Parathyroid adenoma (tissue), 2 donors: ENCODE data around the gene FLNB.

Experiments used
- H2AFZ ChIP-seq: fragments of 300-600 bp; sonication (generic); one replicate; pipeline ENCODE4 v1.7.0; 2017; ENCODE audit warnings: antibody characterized with exemption, mild to moderate bottlenecking
- H3K27ac ChIP-seq: fragments of 300-600 bp; sonication (generic); one replicate; pipeline ENCODE4 v1.7.0; 2017
- H3K27me3 ChIP-seq: fragments of 300-600 bp; sonication (generic); one replicate; pipeline ENCODE4 v1.7.0; 2017; ENCODE audit warnings: low read length; ENCODE audit not compliant: control insufficient read depth, insufficient read depth
- H3K36me3 ChIP-seq: fragments of 300-600 bp; sonication (generic); one replicate; pipeline ENCODE4 v1.7.0; 2017; ENCODE audit warnings: low read length; ENCODE audit not compliant: control insufficient read depth, insufficient read depth
- H3K4me1 ChIP-seq: fragments of 300-600 bp; sonication (generic); one replicate; pipeline ENCODE4 v1.7.0; 2017; ENCODE audit warnings: control low read depth
- H3K4me2 ChIP-seq: fragments of 300-600 bp; sonication (generic); one replicate; pipeline ENCODE4 v1.7.0; 2017; ENCODE audit warnings: low read length
- H3K4me3 ChIP-seq: fragments of 300-600 bp; sonication (generic); one replicate; pipeline ENCODE4 v1.7.0; 2017; ENCODE audit warnings: low read depth, low read length
- H3K79me2 ChIP-seq: fragments of 300-600 bp; sonication (generic); one replicate; pipeline ENCODE4 v1.7.0; 2017; ENCODE audit warnings: control low read depth
- H3K9ac ChIP-seq: fragments of 300-600 bp; sonication (generic); one replicate; pipeline ENCODE4 v1.7.0; 2017; ENCODE audit warnings: mild to moderate bottlenecking
- H3K9me3 ChIP-seq: fragments of 300-600 bp; sonication (generic); one replicate; pipeline ENCODE4 v1.7.0; 2017; ENCODE audit warnings: low read length; ENCODE audit not compliant: control insufficient read depth
- CTCF ChIP-seq: fragments of 300-600 bp; sonication (generic); IDR thresholded peaks from one replicate; pipeline ENCODE4 v1.7.0; 2017; ENCODE audit warnings: antibody characterized with exemption, mild to moderate bottlenecking
- donor health status: primary hyperparathyroidism.

FLNB gene

GRCh38 chr3:58129041-58129770 lies 121.0 kb downstream of the FLNB start:
- no peaks in the 10 kb centered on the region for H3K79me2 ChIP-seq
- H3K4me3 ChIP-seq, result no peak overlapping the region
- no peak for TF ChIP-seq CTCF
- H3K4me2 ChIP-seq, result no peak overlapping the region
- H3K9ac ChIP-seq, result no peak overlapping the region
- H2AFZ ChIP-seq, result no peak overlapping the region
- H3K4me1 ChIP-seq, result no peaks in the 10 kb centered on the region
- H3K27me3 ChIP-seq, result no peaks in the 10 kb centered on the region
- no peak overlapping the region for H3K27ac ChIP-seq
- H3K9me3 ChIP-seq, result no peaks in the 10 kb centered on the region
- no peaks in the 10 kb centered on the region for H3K36me3 ChIP-seq

GRCh38 chr3:58130591-58130990 lies 122.4 kb downstream of the FLNB start:
- H3K9ac ChIP-seq, result no peak overlapping the region
- TF ChIP-seq CTCF, result no peak
- H3K27ac ChIP-seq, result no peak overlapping the region
- no peaks in the 10 kb centered on the region for H3K36me3 ChIP-seq
- no peak overlapping the region for H2AFZ ChIP-seq
- no peaks in the 10 kb centered on the region for H3K9me3 ChIP-seq
- no peak overlapping the region for H3K4me2 ChIP-seq
- H3K27me3 ChIP-seq, result no peaks in the 10 kb centered on the region
- no peaks in the 10 kb centered on the region for H3K79me2 ChIP-seq
- no peaks in the 10 kb centered on the region for H3K4me1 ChIP-seq
- no peak overlapping the region for H3K4me3 ChIP-seq

GRCh38 chr3:58131101-58131825 lies 123.0 kb downstream of the FLNB start:
- Histone ChIP-seq H3K4me3 (no peak overlapping the region), H2AFZ (no peak overlapping the region), H3K4me2 (no peak overlapping the region), H3K9ac (no peak overlapping the region), H3K36me3 (no peaks in the 10 kb centered on the region), H3K27me3 (no peaks in the 10 kb centered on the region), H3K4me1 (peaks cover 5% of the 10 kb centered on the region), H3K9me3 (no peaks in the 10 kb centered on the region), H3K79me2 (no peaks in the 10 kb centered on the region), H3K27ac (no peak overlapping the region)
- no peak for TF ChIP-seq CTCF

- H3K4me3 ChIP-seq, result no peak overlapping the region
- H3K36me3 ChIP-seq, result no peaks in the 10 kb centered on the region
- no peaks in the 10 kb centered on the region for H3K9me3 ChIP-seq
- H3K4me2 ChIP-seq, result no peak overlapping the region
- peaks cover 8% of the 10 kb centered on the region for H3K4me1 ChIP-seq
- no peak overlapping the region for H3K27ac ChIP-seq
- H3K9ac ChIP-seq, result no peak overlapping the region
- no peak overlapping the region for H2AFZ ChIP-seq
- H3K27me3 ChIP-seq, result no peaks in the 10 kb centered on the region
- TF ChIP-seq CTCF, result no peak
- H3K79me2 ChIP-seq, result no peaks in the 10 kb centered on the region
These were observed 124.6 kb downstream of the FLNB start for GRCh38 chr3:58132850-58133249.
